K562 (cell line): ENCODE results near the gene SGMS1. TPM values are rescaled to one million over a fixed set of nuclear protein-coding genes. Genes with fewer than 3 reads are reported as not detected.
A peak's percentile ranks its signal among the peaks of the same experiment; 100 is the strongest.

Experiments used
- BCLAF1 ChIP-seq, 2 experiments: fragments of 450-650 bp in 1 of 2; IDR thresholded peaks; 2 replicates each; pipeline ENCODE4 v1.6.1; 2011 to 2017; ENCODE audit warnings: low read depth in 2 of 2, antibody characterized with exemption in 1 of 2, borderline replicate concordance in 1 of 2, low read length in 1 of 2, mild to moderate bottlenecking in 1 of 2, mixed read lengths in 1 of 2; ENCODE audit not compliant: control insufficient read depth in 1 of 2
- CBFA2T3 ChIP-seq: fragments of 450-650 bp; IDR thresholded peaks from 2 replicates; pipeline ENCODE4 v1.6.1; 2017
- CHD1 ChIP-seq: fragments of 200-600 bp; sonication (generic); IDR thresholded peaks from one replicate; pipeline ENCODE4 v1.6.1; 2012; ENCODE audit warnings: mild to moderate bottlenecking, moderate library complexity, low read length, inconsistent platforms
- FOXP1 ChIP-seq: sonication (generic); formaldehyde crosslinking; IDR thresholded peaks from 2 replicates; pipeline ENCODE4 v1.8.0; 2022; ENCODE audit warnings: mild to moderate bottlenecking, missing genetic modification reagents
- GABPB1 ChIP-seq: sonication (generic); formaldehyde crosslinking; IDR thresholded peaks from 2 replicates; pipeline ENCODE4 v1.8.0; 2022; ENCODE audit warnings: mild to moderate bottlenecking, missing genetic modification reagents
- IRF9 ChIP-seq: fragments of 450-650 bp; IDR thresholded peaks from 2 replicates; pipeline ENCODE4 v1.6.1; 2016; ENCODE audit warnings: missing biosample characterization, missing genetic modification characterization
- JUND ChIP-seq, 2 experiments: IDR thresholded peaks; 2 replicates in 1 of 2; 3 replicates in 1 of 2; pipeline ENCODE4 v1.6.1; 2011; ENCODE audit warnings: borderline replicate concordance in 2 of 2, low read depth in 2 of 2, low read length in 2 of 2, improper control_type of control experiment in 1 of 2, missing biosample characterization in 1 of 2, missing genetic modification characterization in 1 of 2, missing genetic modification reagents in 1 of 2
- KLF13 ChIP-seq: fragments of 450-650 bp; IDR thresholded peaks from 2 replicates; pipeline ENCODE4 v1.6.1; 2016; ENCODE audit warnings: missing genetic modification characterization, low read depth, mild to moderate bottlenecking, missing compliant biosample characterization, moderate library complexity, borderline replicate concordance
- MEF2A ChIP-seq: IDR thresholded peaks from 2 replicates; pipeline ENCODE4 v1.6.1; 2011; ENCODE audit warnings: low read depth, mild to moderate bottlenecking, low read length, moderate library complexity; ENCODE audit not compliant: control insufficient read depth
- MTF1 ChIP-seq: fragments of 250-450 bp; sonication (Bioruptor Pico); IDR thresholded peaks from 2 replicates; pipeline ENCODE4 v1.9.0; 2021; ENCODE audit warnings: moderate library complexity, mild to moderate bottlenecking, inconsistent platforms, borderline replicate concordance
- NFIX ChIP-seq: fragments of 250-450 bp; sonication (Bioruptor Pico); IDR thresholded peaks from 2 replicates; pipeline ENCODE4 v1.4.0; 2020; ENCODE audit warnings: low read depth, mild to moderate bottlenecking, moderate library complexity
- NONO ChIP-seq, 2 experiments: fragments of 200-400 bp in 1 of 2; fragments of 450-650 bp in 1 of 2; formaldehyde crosslinking in 1 of 2; IDR thresholded peaks; 2 replicates each; pipeline ENCODE4 v1.6.1; 2017; ENCODE audit warnings: low read depth in 2 of 2, mild to moderate bottlenecking in 2 of 2, moderate library complexity in 2 of 2, low read length in 1 of 2
- RAD21 ChIP-seq, 2 experiments: fragments of 250-450 bp in 1 of 2; fragments of 450-650 bp in 1 of 2; sonication (Bioruptor Pico) in 1 of 2; formaldehyde crosslinking in 1 of 2; IDR thresholded peaks in 1 of 2; conservative IDR thresholded peaks in 1 of 2; 2 replicates each; pipeline versions ENCODE4 v1.4.0 to v1.8.0; 2020 to 2022; ENCODE audit warnings: mild to moderate bottlenecking in 2 of 2, moderate library complexity in 1 of 2
- RHOXF2B ChIP-seq: fragments of 250-450 bp; sonication (Bioruptor Pico); conservative IDR thresholded peaks from 2 replicates; pipeline ENCODE4 v1.5.1; 2021
- SMARCA4 ChIP-seq: fragments of 450-650 bp; IDR thresholded peaks from 2 replicates; pipeline ENCODE4 v1.6.1; 2016
- SMARCA5 ChIP-seq: fragments of 450-650 bp; IDR thresholded peaks from 2 replicates; pipeline ENCODE4 v1.6.1; 2016
- TOE1 ChIP-seq, 2 experiments: fragments of 450-650 bp in 1 of 2; sonication (generic) in 1 of 2; formaldehyde crosslinking in 1 of 2; IDR thresholded peaks; 2 replicates each; pipeline versions ENCODE4 v1.7.1 to v1.8.0; 2016 to 2022; ENCODE audit warnings: borderline replicate concordance in 2 of 2, mild to moderate bottlenecking in 2 of 2, antibody characterized with exemption in 1 of 2, inconsistent platforms in 1 of 2, low read depth in 1 of 2, missing genetic modification reagents in 1 of 2, moderate library complexity in 1 of 2
- USF1 ChIP-seq: sonication (generic); formaldehyde crosslinking; IDR thresholded peaks from 2 replicates; pipeline ENCODE4 v1.9.0; 2022; ENCODE audit warnings: mild to moderate bottlenecking, missing genetic modification reagents
- ZFX ChIP-seq: sonication (generic); formaldehyde crosslinking; IDR thresholded peaks from 2 replicates; pipeline ENCODE4 v1.8.0; 2022; ENCODE audit warnings: mild to moderate bottlenecking, missing genetic modification reagents, moderate library complexity
- ZNF507 ChIP-seq: conservative IDR thresholded peaks from 2 replicates; pipeline ENCODE4 v1.6.1; 2017; ENCODE audit warnings: missing genetic modification characterization, missing compliant biosample characterization
- polyA plus RNA-seq, 8 experiments: library from polyadenylated mRNA; depleted of rRNA in 4 of 8; stranded (reverse) in 5 of 8; unstranded in 3 of 8; fragments of >200 nt; fragmentation: Nextera tagmentation in 2 of 8; fragmentation: Illumina TruSeq in 1 of 8; extraction: Ambion mirVana in 2 of 8; extraction: Trizol in 1 of 8; gene quantifications; 2 replicates each; pipeline versions ENCODE4 v1.2.1 to v1.2.3, GENCODE V29; 2011 to 2014; ENCODE audit warnings: inconsistent platforms in 1 of 8, missing spikeins in 1 of 8
- total RNA-seq, 7 experiments: library from RNA; depleted of rRNA in 6 of 7; stranded (reverse); fragments of >200 nt in 6 of 7; fragmentation: Illumina TruSeq in 2 of 7; extraction: Trizol in 2 of 7; gene quantifications; 2 replicates each; pipeline versions ENCODE4 v1.2.1 to v1.2.3, GENCODE V29; 2011 to 2021; ENCODE audit warnings: low replicate concordance in 1 of 7

Gene SGMS1
- total and polyA plus RNA-seq, 9 of the 15 experiments (the other 6 are each of a cell fraction or from before 2014, with no cell fraction given) = 22.6 to 232 (median 82.2) TPM

- no peak for TF ChIP-seq RHOXF2B
- TF ChIP-seq FOXP1 (CRISPR knock-in tag) = peak; percentile 91
- TF ChIP-seq USF1 = no peak
- TF ChIP-seq GABPB1 (CRISPR knock-in tag) = no peak
- peak; percentile 75 for TF ChIP-seq CBFA2T3
- no peak for TF ChIP-seq ZNF507 (tag)
- TF ChIP-seq CHD1 = peak; percentile 32
- TF ChIP-seq SMARCA5 = no peak
- TF ChIP-seq JUND (IDR thresholded peaks at IDR 0.05; ENCODE audit: borderline replicate concordance, low read depth, low read length) = no peak; the same call in 1 of the 2 replicates
- peak; percentile 14; the same call in 2 of the 3 replicates for TF ChIP-seq JUND (tag; IDR thresholded peaks at IDR 0.05; ENCODE audit: borderline replicate concordance, low read depth, low read length)
- no peak for TF ChIP-seq MEF2A
- TF ChIP-seq MTF1 (CRISPR knock-in tag) = no peak
- no peak for TF ChIP-seq TOE1 (IDR thresholded peaks at IDR 0.05; ENCODE audit: borderline replicate concordance)
- no peak for TF ChIP-seq TOE1 (CRISPR knock-in tag; IDR thresholded peaks at IDR 0.05; ENCODE audit: borderline replicate concordance, low read depth)
- no peak for TF ChIP-seq NFIX (CRISPR knock-in tag)
- no peak for TF ChIP-seq NONO (IDR thresholded peaks at IDR 0.05; ENCODE audit: low read depth in 2 of 2, low read length in 1 of 2)
- peak; percentile 92 for TF ChIP-seq SMARCA4
- no peak for TF ChIP-seq RAD21 (CRISPR knock-in tag; conservative IDR thresholded peaks at IDR 0.05 in 1 of 2, IDR thresholded peaks at IDR 0.05 in 1 of 2)
- TF ChIP-seq KLF13 (tag) = no peak
- no peak for TF ChIP-seq IRF9 (tag)
- no peak; the same call in 1 of the 2 replicates for TF ChIP-seq ZFX (CRISPR knock-in tag)
- TF ChIP-seq BCLAF1 (IDR thresholded peaks at IDR 0.05; ENCODE audit: borderline replicate concordance in 1 of 2, control insufficient read depth in 1 of 2, low read depth in 2 of 2, low read length in 1 of 2) = no peak
Measured at GRCh38 chr10:50579491-50580261, 44.1 kb downstream of the SGMS1 start (continued).
